Spleen (tissue), 11 donors: Measurements from ENCODE around the gene RBFOX1. TPM values are rescaled to one million over a fixed set of nuclear protein-coding genes. Genes with fewer than 3 reads are reported as not detected.

Source experiments
- DNase-seq: peaks from one replicate; pipeline ENCODE4 v3.0.0-alpha.2; 2020
- H3K27ac ChIP-seq, 8 donors: fragments of 200-600 bp; sonication (generic) in 7 of 8; 1 replicate in 4 of 8; 2 replicates in 4 of 8; pipeline versions ENCODE4 v1.5.0 to v1.8.0; 2016 to 2021; ENCODE audit warnings: inconsistent platforms in 4 of 8, mild to moderate bottlenecking in 4 of 8, moderate library complexity in 1 of 8
- H3K27me3 ChIP-seq, 7 donors: fragments of 200-600 bp; sonication (generic) in 6 of 7; replicated peaks in 1 of 7; 1 replicate in 4 of 7; 2 replicates in 3 of 7; pipeline versions ENCODE4 v1.5.0 to v1.8.0; 2016 to 2021; ENCODE audit warnings: inconsistent platforms in 3 of 7, mild to moderate bottlenecking in 1 of 7
- H3K36me3 ChIP-seq, 6 donors: fragments of 200-600 bp; sonication (generic) in 5 of 6; 1 replicate in 4 of 6; 2 replicates in 2 of 6; pipeline versions ENCODE4 v1.5.0 to v1.8.0; 2016 to 2021; ENCODE audit warnings: inconsistent platforms in 2 of 6
- H3K4me1 ChIP-seq, 6 donors: fragments of 200-600 bp; sonication (generic) in 5 of 6; 1 replicate in 3 of 6; 2 replicates in 3 of 6; pipeline versions ENCODE4 v1.5.0 to v1.8.0; 2016 to 2021; ENCODE audit warnings: inconsistent platforms in 3 of 6
- H3K4me3 ChIP-seq, 8 donors: fragments of 200-600 bp; sonication (generic) in 7 of 8; 1 replicate in 4 of 8; 2 replicates in 4 of 8; pipeline versions ENCODE4 v1.5.0 to v1.8.0; 2016 to 2021; ENCODE audit warnings: inconsistent platforms in 4 of 8, mild to moderate bottlenecking in 4 of 8, moderate library complexity in 2 of 8
- H3K9me3 ChIP-seq, 8 donors: fragments of 200-600 bp; sonication (generic) in 7 of 8; 1 replicate in 4 of 8; 2 replicates in 4 of 8; pipeline versions ENCODE4 v1.5.0 to v1.8.0; 2016 to 2021; ENCODE audit warnings: inconsistent platforms in 4 of 8
- POLR2A ChIP-seq, 3 donors: fragments of 450-650 bp; IDR thresholded peaks; one replicate each; pipeline ENCODE4 v1.5.1; 2017; ENCODE audit warnings: antibody characterized with exemption in 3 of 3, mild to moderate bottlenecking in 1 of 3
- POLR2AphosphoS5 ChIP-seq, 3 donors: sonication (generic); formaldehyde crosslinking; IDR thresholded peaks; one replicate each; pipeline ENCODE4 v1.5.1; 2017; ENCODE audit warnings: antibody characterized with exemption in 3 of 3
- WGBS, 5 donors: extraction: QIAGEN DNeasy Blood & Tissue Kit in 3 of 5; methylation state at CpG; one replicate each; pipeline versions ENCODE4 v1.1.5 to v1.1.7; 2013 to 2018; 5-methylcytosine and 5-hydroxymethylcytosine counted together
- intact Hi-C: fragments of 100-400 bp; cut with DNase I; formaldehyde crosslinking; loops from one replicate; pipeline ENCODE4 v1.15.0; 2023; ENCODE audit warnings: low total_unique reads
- polyA plus RNA-seq, 3 donors: library from polyadenylated mRNA; stranded (reverse); fragments of 200-250 nt; gene quantifications; one replicate each; pipeline ENCODE4 v1.2.1, GENCODE V29; 2013
- total RNA-seq, 7 donors: library from RNA; depleted of rRNA in 3 of 7; stranded (reverse); fragments of >200 nt in 3 of 7; fragmentation: NEBNext Ultra II Directional in 4 of 7; extraction: Animal tissue kit (Norgen Biotek cat#: 25700) in 4 of 7; gene quantifications; one replicate each; pipeline versions ENCODE4 v1.1.0 to v1.2.1, GENCODE V29; 2016 to 2021
- TF ChIP-seq, protein P1 (sequence below), 11 experiments: fragments of 200-600 bp in 7 of 11; fragments of 450-650 bp in 4 of 11; sonication (generic) in 4 of 11; IDR thresholded peaks in 8 of 11; conservative IDR thresholded peaks in 3 of 11; 1 replicate in 7 of 11; 2 replicates in 4 of 11; pipeline versions ENCODE4 v1.4.0 to v1.8.0; 2016 to 2021; ENCODE audit warnings: antibody characterized with exemption in 11 of 11, inconsistent platforms in 4 of 11, mild to moderate bottlenecking in 1 of 11
- donor health status: healthy with polysubstance abuse.
- donor health status: DM: no; HTN: no; CAD: no; lungs with moderate emphysema.
- donor health status: DM: no; HTN: no; CAD: no.
- donor health status: Bipolar disorder and iron deficiency.
- donor health status: healthy.
- donor health status: DM: no; HTN: no; CAD: no.
- donor health status: DM: yes; HTN: yes; CAD: no.

Gene RBFOX1
- total and polyA plus RNA-seq, 10 donors: 0.07 to 0.13 TPM; not detected in 8

DNA sequence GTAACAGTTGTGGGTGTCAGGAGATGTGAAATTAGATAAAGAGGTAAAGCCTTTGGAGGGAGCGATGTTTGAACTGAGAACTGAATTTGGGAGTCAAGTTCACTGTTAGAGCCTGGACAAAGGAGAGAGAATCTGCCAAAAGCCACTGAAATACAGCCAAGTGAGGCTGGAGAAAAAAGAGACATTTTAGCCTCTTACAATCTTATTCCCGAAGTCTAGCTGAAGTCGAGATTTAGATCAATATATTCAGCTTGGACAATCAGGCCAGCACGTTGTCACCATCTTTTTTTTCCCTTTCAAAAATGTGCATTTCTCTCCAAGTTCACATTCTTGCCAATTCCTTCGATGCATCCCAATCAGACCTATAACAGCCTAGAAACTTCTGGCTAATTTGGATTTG, 312.2 kb downstream of the RBFOX1 start:
- 63 to 85% (median 72%) methylated on average over 5 of the region's 5 CpGs for WGBS, 5 donors
- Histone ChIP-seq H3K4me1 (no peaks in the 10 kb centered on the region), H3K27me3 (no peaks in the 10 kb centered on the region), H3K36me3 (no peaks in the 10 kb centered on the region), H3K27ac (no peak overlapping the region), H3K4me3 (no peak overlapping the region), H3K9me3 (peaks cover 0 to 26% (median 0%) of the 10 kb centered on the region in 8 donors)
- TF ChIP-seq POLR2AphosphoS5 (IDR thresholded peaks at IDR 0.05): no peak
- no peak for TF ChIP-seq POLR2A (IDR thresholded peaks at IDR 0.05)
- TF ChIP-seq, protein P1, sequence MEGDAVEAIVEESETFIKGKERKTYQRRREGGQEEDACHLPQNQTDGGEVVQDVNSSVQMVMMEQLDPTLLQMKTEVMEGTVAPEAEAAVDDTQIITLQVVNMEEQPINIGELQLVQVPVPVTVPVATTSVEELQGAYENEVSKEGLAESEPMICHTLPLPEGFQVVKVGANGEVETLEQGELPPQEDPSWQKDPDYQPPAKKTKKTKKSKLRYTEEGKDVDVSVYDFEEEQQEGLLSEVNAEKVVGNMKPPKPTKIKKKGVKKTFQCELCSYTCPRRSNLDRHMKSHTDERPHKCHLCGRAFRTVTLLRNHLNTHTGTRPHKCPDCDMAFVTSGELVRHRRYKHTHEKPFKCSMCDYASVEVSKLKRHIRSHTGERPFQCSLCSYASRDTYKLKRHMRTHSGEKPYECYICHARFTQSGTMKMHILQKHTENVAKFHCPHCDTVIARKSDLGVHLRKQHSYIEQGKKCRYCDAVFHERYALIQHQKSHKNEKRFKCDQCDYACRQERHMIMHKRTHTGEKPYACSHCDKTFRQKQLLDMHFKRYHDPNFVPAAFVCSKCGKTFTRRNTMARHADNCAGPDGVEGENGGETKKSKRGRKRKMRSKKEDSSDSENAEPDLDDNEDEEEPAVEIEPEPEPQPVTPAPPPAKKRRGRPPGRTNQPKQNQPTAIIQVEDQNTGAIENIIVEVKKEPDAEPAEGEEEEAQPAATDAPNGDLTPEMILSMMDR (IDR thresholded peaks at IDR 0.05 in 8 of 11, conservative IDR thresholded peaks at IDR 0.05 in 3 of 11): no peak
- intact Hi-C loops: no loop called here
- DNase-seq: no peak

DNA sequence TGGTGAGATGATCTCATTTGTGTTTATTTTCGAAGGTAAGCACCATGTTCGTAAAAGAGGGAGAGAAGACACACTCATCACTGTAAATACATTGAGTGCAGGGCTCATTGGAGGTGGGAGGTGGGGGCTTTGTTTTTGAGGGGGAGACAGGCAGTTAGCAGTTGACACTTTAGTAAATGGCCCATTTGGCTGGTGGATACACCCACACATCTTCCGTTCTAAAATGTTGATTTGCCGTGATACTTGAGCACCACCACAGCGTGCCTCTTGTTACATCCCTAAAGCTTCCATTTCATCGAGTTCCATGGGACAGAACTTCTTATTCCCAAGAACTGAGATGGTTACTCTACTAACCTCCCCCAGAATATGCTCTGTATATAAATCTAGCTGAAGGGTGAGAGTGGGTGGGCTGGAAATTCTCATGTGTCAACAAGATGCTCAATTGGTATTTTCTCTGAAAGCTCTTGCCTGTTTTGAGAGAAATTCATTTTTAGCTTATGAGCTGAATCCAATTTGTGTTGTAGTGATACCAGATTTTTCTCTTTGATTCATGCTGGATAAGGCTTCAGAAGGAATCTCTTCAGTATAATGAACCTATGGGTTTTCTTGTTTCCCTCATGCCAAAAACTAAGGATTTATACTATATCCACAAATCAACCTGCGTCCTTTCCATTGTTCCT, 314.3 kb downstream of the RBFOX1 start:
- intact Hi-C loops: no loop called here
- Histone ChIP-seq H3K4me3 (no peak overlapping the region), H3K9me3 (peaks cover 0 to 23% (median 0%) of the 10 kb centered on the region in 8 donors), H3K27me3 (no peaks in the 10 kb centered on the region), H3K4me1 (no peaks in the 10 kb centered on the region), H3K27ac (no peak overlapping the region), H3K36me3 (no peaks in the 10 kb centered on the region)
- WGBS, 5 donors: 36 to 50% (median 48%) methylated on average over 7 of the region's 7 CpGs
- DNase-seq: no peak
- TF ChIP-seq POLR2A (IDR thresholded peaks at IDR 0.05) (no peak), POLR2AphosphoS5 (IDR thresholded peaks at IDR 0.05) (no peak)
- TF ChIP-seq, protein P1 (IDR thresholded peaks at IDR 0.05 in 8 of 11, conservative IDR thresholded peaks at IDR 0.05 in 3 of 11): no peak

DNA sequence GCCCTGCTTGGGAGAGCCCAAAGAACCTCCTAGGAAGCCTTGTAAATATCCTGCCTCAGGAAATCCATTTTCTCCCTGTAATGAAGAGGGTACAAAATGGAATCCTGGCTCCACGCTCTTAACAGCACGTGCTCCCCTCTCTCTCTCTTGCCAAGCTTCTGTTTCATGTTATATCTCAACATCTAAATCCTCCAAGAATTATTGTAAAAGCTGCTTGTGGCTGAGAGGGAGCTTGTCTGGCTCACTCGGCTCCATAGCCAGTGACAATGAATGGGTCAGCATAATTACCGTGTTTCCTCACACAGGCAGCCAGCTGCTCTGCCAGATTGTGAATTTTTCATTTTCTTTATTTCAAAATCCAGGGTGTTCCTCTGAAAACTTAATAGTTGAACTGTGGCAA, 317.8 kb downstream of the RBFOX1 start:
- WGBS, 5 donors: 66 to 81% (median 72%) methylated on average over 4 of the region's 4 CpGs
- no peak for TF ChIP-seq POLR2A (IDR thresholded peaks at IDR 0.05)
- TF ChIP-seq POLR2AphosphoS5 (IDR thresholded peaks at IDR 0.05): no peak
- TF ChIP-seq, protein P1 (IDR thresholded peaks at IDR 0.05 in 8 of 11, conservative IDR thresholded peaks at IDR 0.05 in 3 of 11): no peak
- no peak for DNase-seq
- Histone ChIP-seq H3K4me3 (no peak overlapping the region), H3K36me3 (no peaks in the 10 kb centered on the region), H3K27me3 (no peaks in the 10 kb centered on the region), H3K4me1 (no peaks in the 10 kb centered on the region), H3K9me3 (peaks cover 0 to 24% (median 0%) of the 10 kb centered on the region in 8 donors), H3K27ac (no peak overlapping the region)
- intact Hi-C loops: no loop called here

DNA sequence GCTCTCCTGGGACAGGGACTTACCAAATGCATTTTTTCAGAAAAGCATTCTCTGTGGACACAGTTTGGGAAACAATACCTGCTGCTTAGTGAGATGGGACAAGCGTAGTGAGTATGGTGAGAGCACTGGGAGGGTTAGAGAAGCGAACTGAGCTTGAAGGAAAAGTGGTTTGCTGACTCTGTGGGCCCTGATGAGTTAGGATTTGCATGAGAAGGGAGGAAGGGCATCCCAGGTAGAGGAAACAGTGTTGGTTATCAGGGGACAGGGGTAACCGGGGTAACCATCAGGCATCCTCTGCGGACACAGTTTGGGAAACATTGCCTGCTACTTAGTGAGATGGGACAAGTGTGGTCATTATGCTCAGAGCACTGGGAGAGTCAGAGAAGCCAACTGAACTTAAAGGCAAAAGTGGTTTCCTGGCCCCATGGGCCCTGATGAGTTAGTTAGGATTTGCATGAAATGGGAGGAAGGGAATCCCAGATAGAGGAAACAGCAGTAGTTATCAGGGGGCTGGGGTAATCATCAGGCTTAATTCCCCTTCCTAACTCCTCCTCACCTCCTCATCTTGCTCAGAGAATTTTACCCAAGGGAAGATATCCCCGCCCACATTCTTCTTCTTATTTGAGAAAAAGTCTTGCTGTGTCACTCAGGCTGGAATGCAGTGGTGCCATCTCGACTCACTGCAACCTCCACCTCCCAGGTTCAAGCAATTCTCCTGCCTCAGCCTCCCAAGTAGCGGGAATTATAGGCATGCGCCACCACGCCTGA, 319.3 kb downstream of the RBFOX1 start:
- Histone ChIP-seq H3K36me3 (no peaks in the 10 kb centered on the region), H3K27ac (no peak overlapping the region), H3K4me1 (no peaks in the 10 kb centered on the region), H3K27me3 (no peaks in the 10 kb centered on the region), H3K4me3 (no peak overlapping the region), H3K9me3 (peaks cover 0 to 19% (median 0%) of the 10 kb centered on the region in 8 donors)
- intact Hi-C loops: no loop called here
- TF ChIP-seq, protein P1 (IDR thresholded peaks at IDR 0.05 in 8 of 11, conservative IDR thresholded peaks at IDR 0.05 in 3 of 11): no peak
- TF ChIP-seq POLR2A (IDR thresholded peaks at IDR 0.05) (no peak), POLR2AphosphoS5 (IDR thresholded peaks at IDR 0.05) (no peak)
- 79 to 84% (median 80%) methylated on average over 9 of the region's 9 CpGs for WGBS, 5 donors
- no peak for DNase-seq
